ENCODE results near the gene C20orf144.
"Not testable (repeated sequence)": the region's sequence is repeated elsewhere in the genome, so short reads cannot be mapped to it uniquely, and the experiment has no call there.

Gene C20orf144

DNA sequence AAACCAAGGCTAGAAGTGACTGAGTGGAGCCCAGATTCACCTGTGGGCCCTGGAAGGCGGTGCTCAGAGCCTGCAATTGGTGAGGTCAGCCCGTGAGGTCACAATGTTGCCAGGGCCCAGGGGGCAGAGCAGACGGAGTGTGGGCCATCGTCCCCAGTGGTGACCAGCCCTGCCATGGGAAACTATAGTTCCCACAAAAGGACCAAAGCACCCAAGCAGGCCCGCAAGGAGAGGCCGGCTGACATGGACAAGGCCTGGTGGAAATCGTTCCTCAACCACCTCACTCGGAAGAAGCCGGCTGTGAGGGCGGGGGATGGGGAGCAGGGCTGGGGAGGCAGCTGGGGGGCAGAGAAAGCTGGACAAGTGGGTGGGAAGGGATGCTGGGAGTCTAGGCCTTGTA, at the start of gene C20orf144:
C20orf144 (plus strand) TSS at position 156 of the 400 bp plus-strand sequence; CDS start at position 175, 19 bp downstream.
- DNase-seq (ENCODE audit: low spot score) = no peak

DNA sequence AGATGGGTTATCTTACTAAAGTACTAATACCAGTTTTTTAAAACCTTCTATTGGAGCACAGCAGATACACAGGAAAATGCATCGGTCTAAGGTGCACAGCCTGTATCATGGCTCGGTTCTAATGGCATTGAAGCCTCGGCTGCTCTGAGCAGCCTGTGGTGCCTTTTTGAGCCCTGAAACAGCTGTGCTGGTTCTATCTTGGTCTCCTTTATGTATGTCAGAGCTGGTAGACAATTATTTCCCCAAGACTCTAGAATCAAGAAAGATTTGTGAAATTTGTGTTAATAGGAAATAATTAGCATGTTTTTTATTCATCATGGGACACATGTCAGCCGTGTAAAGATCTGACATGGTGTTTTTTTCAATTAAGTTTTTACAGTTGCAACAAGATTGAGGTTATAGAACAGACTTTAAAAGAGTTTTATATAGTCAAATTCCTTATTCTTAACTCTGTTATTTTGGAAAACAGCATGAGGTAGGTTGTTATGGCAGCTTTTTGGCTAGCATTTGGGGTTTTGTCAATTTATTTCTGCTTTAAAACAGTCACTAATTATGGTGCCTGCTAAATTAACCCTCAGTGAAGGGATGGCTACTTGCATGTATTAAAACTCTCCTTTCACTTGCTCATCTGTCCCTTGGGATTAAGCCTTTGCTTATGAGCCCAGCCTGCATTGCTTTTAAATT, 40.3 kb upstream of the C20orf144 start:
- DNase-seq (ENCODE audit: low spot score) = no peak

DNA sequence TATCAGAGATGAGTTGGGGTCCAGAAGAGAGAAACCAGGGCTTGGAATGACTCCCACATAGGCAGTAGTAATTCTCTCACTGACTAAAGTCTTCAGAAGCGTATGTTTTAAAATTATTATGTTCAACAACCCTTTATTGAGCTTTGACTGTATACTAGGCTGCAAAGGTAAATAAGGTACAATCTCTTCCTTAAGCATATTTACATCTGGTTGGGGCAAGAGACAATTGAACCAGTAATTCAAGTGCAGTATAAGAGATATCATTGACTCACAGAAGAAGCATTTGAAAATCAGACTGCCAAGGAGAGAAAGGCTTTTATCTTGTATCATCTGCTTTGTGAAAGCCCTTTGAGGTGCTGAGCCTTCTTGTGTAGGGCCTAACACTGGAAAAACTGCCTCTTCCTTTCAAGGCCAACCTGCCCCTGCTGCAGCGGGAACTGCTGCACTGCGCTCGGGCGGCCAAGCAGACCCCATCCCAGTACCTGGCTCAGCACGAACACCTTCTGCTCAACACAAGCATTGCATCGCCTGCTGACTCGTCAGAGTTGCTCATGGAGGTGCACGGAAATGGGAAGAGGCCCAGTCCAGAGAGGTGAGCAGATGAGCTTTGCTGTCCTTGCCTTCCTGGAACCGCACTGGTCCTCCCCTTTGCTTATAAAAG, 39.3 kb upstream of the C20orf144 start:
- DNase-seq (ENCODE audit: low spot score) = no peak

DNA sequence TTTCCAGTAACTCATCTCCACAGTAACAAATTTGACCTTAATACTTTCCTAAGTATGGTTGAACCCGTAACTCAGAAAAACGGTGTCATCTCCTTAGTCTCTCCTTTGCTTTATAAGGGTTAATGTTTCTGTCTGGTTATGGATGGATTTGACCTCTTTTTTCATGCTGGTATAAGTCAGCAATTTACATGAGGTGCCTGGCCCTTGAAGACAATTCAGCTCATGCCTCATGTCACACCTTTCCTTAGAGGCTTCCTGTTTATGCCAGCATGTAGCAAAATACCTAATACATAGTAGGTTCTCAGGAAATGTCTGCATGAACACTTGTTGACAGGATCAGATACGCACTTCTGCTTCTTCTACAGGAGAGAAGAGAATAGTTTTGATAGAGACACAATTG, 37.7 kb upstream of the C20orf144 start:
- no peak for DNase-seq (ENCODE audit: low spot score)

DNA sequence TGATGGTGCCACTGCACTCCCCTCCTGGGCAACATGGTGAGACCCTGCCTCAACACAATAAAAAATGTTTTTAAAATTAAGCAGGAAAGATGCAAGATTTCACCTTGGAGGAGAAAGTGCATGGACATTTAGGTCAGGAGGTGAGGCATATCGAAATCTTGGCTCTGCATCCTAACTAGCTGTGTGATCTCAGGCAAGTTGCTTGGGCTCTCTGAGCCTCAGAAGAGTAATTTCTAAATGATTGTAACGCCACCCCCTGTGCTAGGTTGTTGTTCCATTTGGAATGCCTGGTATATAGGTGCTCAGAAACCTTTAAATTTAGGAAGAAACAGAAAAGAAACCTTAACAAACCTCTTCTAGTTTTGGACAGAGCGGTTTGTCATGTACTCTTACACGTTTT, 35.9 kb upstream of the C20orf144 start:
- no peak for DNase-seq (ENCODE audit: low spot score)

DNA sequence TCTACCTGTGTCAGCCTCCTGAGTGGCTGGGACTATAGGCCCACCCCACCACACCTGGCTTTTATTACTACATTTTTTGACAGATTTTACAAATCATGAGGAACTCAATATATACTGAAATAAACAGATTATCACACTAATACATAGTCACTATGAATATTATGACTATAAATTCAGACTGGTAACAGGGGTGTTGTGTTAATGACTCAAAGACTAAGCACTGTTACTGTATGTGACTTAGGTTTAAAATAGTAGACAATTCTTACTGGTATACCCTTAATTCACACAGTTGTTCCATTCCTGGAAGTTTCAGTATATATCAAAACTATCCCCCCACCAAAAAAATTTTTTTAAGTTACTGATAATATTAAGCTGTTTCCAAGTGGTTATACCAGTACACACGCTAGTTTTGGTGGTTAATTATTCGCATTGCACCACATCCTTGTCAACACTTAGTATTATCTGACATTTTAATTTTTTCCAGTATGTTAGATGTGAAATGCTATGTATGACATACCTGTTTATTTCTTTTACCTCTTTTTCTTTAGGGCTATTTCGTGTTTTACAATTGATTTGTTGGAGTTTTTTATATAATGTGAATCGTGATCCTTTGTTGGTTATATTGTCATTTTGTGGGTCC, 34.4 kb upstream of the C20orf144 start:
- DNase-seq (ENCODE audit: low spot score) = no peak

DNA sequence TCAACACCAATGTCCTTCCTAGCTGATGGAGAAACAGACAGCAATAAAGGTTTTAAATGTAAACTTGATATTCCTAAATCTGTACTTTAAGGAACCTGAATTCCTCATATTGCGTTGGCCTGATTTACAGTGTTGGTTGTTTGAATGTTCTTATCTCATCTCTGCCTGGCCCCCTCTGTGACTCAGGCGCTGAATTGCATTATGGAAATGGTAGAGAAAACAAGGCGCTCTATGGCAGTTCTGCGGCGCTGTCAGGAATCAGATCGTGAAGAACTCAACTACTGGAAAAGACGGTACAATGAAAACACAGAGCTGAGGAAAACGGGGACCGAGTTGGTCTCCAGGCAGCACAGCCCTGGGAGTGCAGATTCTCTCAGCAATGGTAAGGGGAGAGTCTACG, 32.6 kb upstream of the C20orf144 start:
- no peak for DNase-seq (ENCODE audit: low spot score)

DNA sequence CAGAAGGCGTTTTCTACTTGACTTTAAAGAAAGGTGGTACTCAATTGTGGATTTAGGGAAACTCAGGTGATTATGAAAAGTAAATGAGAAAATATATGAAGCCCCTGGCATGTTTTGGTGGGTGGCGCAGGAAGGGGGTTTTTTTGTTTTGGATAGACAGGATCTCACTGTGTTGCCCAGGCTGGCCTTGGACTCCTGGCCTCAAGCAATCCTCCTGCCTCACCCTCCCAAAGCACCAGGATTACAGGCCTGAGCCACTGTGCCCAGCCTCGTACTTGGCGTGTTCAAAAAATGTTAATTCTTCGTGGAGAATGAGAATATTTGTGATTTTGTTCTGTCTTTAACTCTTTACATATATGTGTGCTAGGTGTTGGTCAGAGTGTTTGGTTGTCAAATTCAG, 32.1 kb upstream of the C20orf144 start:
- no peak for DNase-seq (ENCODE audit: low spot score)

DNA sequence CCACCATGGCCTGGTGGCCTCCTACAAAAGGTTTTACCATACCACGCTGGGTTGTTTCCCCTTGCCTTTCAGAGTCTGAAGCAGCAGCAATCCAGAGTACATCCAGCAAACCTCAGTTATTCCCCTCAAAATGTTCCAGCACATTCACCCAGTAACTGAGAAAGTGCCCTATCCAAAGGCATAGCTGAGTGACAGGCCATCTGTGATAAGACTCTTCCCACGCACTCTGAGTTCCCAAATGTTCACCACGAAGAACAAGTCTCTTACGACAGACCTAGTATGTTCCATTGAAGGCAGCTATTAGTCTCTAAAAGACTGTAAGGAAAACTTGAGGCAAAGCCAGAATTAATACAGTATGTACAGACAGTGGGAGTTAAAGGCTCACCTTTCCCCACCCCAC, 31.6 kb upstream of the C20orf144 start:
- DNase-seq (ENCODE audit: low spot score) = no peak

DNA sequence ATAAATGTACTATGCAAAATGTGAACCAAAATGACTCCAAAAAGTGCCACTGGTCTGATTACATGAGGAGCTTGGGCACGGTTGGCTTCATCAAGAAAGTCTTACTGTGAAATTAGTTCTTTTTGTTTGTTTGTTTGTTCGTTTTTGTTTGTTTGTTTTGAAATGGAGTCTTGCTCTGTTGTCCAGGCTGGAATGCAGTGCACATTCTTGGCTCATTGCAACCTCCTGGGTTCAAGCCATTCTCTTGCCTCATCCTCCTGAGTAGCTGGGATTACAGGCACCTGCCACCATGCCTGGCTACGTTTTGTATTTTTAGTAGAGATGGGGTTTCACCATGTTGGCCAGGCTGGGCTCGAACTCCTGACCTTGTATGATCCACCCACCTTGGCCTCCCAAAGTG, 30.2 kb upstream of the C20orf144 start:
- not testable (repeated sequence) for DNase-seq (ENCODE audit: low spot score)

DNA sequence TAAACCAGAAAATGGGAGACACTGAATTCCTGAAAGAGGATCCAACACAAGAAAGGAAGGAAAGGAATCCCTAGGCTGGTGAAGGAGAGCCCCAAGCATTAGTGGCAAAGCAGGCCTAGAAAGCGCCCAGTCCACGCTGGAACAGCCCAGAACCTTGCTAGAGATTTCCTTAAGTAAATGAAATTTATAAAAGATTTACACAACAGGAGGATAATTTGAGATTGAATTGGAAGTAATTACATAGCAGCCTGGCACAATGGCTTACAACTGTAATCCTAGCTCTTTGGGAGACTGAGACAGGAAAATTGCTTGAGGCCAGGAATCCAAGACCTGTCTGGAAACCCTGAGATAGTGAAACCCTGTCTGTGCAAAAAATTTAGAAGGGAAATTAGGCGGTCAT, 26.8 kb upstream of the C20orf144 start:
- DNase-seq (ENCODE audit: low spot score) = no peak

DNA sequence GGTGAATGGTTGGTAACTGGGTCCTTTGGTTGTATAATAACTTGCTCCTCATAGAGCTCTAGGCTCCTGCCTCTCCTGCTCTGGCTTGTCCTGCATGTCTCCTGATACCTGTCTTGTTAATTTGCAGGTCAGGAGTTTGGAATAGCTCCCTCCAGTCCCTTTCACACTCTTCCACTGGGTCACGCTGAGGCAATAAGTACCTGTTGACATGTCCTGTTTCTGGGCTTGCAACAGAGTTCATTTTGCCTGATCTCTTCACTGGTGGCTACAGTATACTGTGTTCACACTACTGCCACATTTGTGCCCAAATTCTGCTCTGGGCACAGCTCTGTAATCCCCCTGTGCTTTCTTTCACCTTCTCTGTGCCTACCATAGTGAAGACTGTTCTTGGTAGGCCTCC, 25.4 kb upstream of the C20orf144 start:
- DNase-seq (ENCODE audit: low spot score) = no peak

DNA sequence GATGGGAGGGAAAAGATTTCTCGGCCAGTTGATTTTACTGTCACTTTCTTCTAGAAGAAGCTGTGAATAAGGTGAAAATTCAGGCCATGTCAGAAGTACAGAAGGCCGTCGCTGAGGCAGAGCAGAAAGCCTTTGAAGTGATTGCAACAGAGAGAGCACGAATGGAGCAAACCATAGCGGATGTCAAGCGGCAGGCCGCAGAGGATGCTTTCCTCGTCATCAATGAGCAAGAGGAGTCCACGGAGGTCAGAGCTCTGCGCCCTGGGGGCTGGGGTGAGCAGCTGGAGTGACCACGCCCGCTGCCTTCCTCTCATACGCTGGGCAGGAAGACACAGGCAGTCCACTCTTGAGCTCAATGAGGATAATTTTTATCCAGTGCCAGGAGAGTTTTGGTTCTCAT, 21.8 kb upstream of the C20orf144 start:
- DNase-seq (ENCODE audit: low spot score) = no peak

DNA sequence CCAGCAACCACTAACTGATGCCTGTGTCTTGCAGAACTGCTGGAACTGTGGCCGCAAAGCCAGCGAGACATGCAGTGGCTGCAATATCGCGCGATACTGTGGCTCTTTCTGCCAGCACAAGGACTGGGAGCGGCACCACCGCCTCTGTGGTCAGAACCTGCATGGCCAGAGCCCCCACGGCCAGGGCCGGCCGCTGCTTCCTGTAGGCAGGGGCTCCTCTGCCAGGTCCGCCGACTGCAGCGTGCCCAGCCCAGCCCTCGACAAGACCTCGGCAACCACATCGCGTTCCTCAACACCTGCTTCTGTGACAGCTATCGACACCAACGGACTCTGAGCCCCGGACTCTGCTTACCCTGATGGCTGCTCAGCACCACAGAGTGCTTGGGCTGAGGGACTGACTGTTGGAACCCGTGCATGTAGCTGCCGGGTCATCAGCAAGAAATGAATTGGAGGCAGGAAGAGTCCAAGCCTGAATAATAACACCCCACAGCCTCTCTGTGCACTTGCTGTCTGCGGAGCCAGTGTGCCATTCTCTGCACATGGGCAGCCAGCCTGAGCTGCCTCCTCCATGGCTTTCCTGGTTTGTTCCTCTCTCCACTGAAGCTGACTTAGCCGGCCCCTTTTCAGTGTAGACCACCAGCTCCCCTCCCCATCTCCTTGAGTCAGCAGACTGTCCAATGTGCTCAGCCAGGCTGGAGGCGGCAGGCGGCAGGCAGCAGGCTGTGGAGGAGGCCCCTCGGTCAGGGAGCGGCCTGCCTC, 17.6 kb upstream of the C20orf144 start:
- no peak for DNase-seq (ENCODE audit: low spot score)

DNA sequence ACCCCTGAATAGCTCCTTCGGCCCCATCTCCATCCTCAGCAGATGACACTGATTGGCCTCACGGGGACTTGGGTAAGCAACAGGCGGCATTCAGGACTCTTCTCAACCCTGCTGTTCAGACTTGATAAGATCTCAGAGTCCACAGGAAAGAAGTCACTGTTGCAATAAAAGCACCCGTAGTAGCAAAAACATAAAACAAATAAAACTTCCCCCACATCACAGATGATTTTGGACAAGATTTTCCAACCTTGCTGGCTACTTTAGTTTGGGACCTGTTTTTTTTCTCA, 17.1 kb upstream of the C20orf144 start:
- no peak for DNase-seq (ENCODE audit: low spot score)

DNA sequence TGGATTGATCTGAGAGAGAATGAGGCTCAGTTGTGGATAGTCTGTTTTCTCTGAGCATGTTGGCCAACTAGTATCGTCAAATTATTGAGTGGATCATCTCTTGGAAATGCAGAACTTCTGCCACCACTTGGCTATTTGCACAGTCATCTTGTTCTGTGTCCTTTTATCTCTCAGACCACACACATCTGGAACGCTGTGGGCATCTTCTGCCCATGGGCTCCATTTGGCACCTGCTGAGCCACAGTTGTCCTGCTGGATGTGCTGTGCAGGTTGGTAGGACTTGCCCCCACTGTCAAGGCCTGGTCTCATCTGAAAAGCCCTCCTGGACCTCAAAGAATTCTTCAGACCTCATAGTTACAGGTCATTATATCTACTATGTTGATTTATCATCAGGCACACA, 16.7 kb upstream of the C20orf144 start:
- DNase-seq (ENCODE audit: low spot score) = no peak

DNA sequence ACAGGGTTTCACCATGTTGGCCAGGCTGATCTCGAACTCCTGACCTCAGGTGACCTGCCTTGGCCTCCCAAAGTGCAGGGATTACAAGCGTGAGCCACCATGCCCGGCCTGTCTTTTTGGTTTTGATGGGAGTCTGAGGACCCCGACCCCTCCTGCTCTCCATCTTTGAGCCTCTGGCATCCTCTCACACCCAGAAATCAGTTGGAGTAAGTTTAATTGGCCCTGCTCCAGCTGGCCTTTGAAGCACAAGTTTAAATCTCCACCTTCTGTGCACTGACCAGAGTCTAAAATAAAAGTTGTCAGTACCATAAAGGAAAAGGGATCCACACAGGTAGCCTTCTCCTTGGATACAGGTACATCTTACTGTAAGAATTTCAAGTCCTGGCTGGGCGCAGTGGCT, 15.9 kb upstream of the C20orf144 start:
- DNase-seq (ENCODE audit: low spot score) = no peak

DNA sequence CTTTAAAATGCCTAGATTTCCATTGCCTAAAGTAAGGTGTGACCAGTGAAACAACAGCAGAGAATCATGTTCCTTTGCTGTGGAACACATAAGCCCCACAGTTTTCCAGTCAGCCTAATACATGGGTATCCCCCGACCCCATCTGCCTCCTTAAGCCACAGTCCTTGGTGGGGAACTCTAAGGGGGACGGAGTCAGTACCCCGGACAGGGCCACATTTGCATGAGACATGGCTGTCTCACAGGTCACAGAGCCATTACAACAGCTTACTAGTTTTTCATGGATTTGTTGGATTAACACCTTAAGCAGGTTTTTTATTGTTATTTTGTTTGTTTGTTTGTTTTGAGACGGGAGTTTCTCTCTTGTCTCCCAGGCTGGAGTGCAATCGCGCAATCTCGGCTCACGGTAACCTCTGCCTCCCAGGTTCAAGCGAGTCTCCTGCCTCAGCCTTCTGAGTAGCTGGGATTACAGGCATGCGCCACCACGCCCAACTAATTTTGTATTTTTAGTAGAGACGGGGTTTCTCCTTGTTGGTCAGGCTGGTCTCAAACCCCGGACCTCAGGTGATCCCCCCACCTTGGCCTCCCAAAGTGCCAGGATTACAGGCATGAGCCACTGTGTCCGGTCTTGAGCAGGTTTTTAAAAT, 15.0 kb upstream of the C20orf144 start:
- DNase-seq (ENCODE audit: low spot score) = not testable (repeated sequence)

DNA sequence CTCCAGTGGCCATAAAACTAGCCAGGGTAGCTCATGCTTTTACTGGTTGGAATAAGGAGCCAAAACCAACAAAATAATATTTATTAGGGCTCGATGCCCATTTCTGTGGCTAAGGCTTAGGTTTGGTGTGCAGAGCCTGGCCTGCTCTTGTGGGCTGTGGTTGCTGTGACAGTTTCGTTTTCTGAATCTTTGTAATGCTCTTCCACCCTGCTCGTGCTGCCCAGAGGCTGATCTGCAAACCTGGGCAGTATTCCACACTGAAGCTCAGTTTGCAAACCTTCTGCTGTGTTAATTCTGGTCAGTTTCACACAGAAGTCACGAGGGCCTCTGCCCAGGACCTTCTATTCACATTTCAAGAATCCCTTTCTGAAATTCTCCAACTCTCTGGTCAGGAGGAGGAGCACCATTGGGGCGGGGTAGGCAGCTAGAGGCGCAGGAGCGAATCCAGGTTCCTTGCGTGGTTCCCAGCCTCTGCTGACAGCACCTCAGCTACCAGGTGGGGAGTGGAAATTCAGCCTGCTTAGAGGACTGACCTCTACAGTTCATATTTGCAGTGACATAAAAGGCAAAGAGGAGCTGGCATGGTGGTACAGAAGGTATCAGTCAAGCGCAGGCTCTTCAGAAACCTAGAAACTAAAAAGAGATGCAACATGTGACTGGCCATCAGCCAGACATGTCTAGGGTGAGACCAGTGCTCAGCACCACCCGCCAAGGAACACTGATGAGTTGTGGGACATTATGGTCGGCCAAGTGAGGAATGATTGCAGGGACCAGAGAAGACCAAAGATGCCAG, 14.3 kb upstream of the C20orf144 start:
- no peak for DNase-seq (ENCODE audit: low spot score)

DNA sequence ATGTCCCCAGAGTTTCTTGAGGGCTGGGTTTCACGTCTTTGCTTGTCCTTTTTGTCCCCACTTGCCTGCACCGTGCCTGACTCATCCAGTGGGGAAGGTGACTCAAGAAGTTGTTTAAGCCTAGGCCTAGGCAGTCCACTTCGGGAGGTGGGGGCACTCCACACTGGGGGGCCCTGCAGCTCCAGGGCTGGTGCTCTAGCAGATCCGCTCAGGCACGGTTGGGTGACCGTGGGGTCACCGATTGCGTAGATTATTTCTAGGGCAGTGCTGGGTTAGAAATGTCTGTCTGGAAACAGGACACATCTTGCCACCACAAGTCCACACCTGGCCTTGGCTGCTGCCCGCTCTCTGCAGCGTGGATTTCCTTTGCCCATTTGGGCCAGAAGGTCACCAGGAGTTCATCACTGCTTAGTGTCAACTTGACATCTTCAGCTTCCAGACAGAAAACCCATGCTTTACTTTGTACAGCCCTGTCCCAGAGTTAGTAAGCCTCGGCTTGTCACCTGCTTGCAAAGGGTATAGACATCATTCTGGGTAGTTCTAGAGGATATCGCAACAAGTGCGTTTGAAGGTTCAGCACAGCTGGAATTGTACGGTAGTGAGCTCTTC, 13.6 kb upstream of the C20orf144 start:
- DNase-seq (ENCODE audit: low spot score) = no peak

DNA sequence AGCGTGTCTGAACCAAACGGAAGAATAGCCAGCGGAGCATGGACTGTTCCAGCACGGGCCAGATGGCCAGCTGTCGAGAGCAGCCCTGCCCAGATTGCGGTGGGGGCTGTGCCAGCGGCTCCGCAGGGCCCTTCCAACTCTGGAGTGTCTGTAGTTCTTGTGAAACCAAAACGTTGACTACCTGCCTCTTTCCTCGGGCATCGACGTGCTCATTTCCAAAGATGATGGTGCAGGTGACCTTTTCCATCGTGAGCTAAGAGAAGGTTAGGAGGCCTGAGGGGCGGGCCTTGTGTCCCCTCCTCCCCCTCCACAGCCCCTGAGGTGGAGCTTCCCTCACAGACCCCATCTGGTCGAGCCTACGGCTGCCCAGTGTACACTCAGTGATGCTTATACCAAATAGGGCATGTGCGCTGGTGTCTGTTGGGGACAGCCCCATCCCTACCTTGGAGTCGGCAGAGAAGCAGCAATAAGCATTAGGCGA, 12.9 kb upstream of the C20orf144 start:
- DNase-seq (ENCODE audit: low spot score) = no peak
